IMR-90 (cell line): ENCODE results near the gene GRAMD1B. TPM values are rescaled to one million over a fixed set of nuclear protein-coding genes. Genes with fewer than 3 reads are reported as not detected.

Source experiments
- ATAC-seq: fragments of 200-7000 bp; cut with Tn5 transposase; 2 replicates; pipeline ENCODE4 v1.9.1; 2020; ENCODE audit warnings: low read depth, mild to moderate bottlenecking, moderate library complexity
- BruUV-seq: library from RNA; stranded (reverse); fragments of 400-500 nt; replicated peaks from 2 replicates; lab custom pipeline; 2021; lab: Mats Ljungman, UMichigan
- CTCF ChIA-PET: fragments of 300-600 bp; formaldehyde crosslinking; extraction: SDS; loops from one replicate; lab custom pipeline; 2021; ENCODE audit warnings: antibody characterized with exemption; lab: Yijun Ruan, JAX
- POLR2A ChIA-PET: fragments of 300-600 bp; sonication (Branson Sonifier 250); formaldehyde crosslinking; loops from one replicate; lab custom pipeline; 2022; ENCODE audit warnings: antibody characterized with exemption; ENCODE audit not compliant: unreplicated experiment; lab: Charles Lee
- DNase-seq: peaks from one replicate; pipeline ENCODE4 v3.0.0; 2013
- H2AFZ ChIP-seq: replicated peaks from 2 replicates; pipeline ENCODE3; 2013; ENCODE audit warnings: low read length, mild to moderate bottlenecking; ENCODE audit not compliant: poor library complexity
- H2AK5ac ChIP-seq: 2 replicates; pipeline ENCODE4 v1.6.1; 2013; ENCODE audit warnings: low read depth, low read length, inconsistent platforms
- H2AK9ac ChIP-seq: replicated peaks from 2 replicates; pipeline ENCODE3; 2013; ENCODE audit warnings: mild to moderate bottlenecking, low read depth, low read length, moderate library complexity; ENCODE audit not compliant: poor library complexity
- H2BK120ac ChIP-seq: 2 replicates; pipeline ENCODE4 v1.6.1; 2013; ENCODE audit warnings: low read depth, low read length, inconsistent platforms
- H2BK15ac ChIP-seq: 3 replicates; pipeline ENCODE4 v1.6.1; 2013; ENCODE audit warnings: low read depth, low read length, inconsistent platforms
- H2BK20ac ChIP-seq: 2 replicates; pipeline ENCODE4 v1.6.1; 2013; ENCODE audit warnings: low read depth, mild to moderate bottlenecking, inconsistent platforms, low read length, moderate library complexity
- H2BK5ac ChIP-seq: 2 replicates; pipeline ENCODE4 v1.6.1; 2013; ENCODE audit warnings: mild to moderate bottlenecking, low read depth, low read length, inconsistent platforms; ENCODE audit not compliant: poor library complexity, severe bottlenecking
- H3K14ac ChIP-seq: replicated peaks from 2 replicates; pipeline ENCODE4 v1.6.1; 2013; ENCODE audit warnings: low read depth, low read length, inconsistent platforms
- H3K18ac ChIP-seq: 2 replicates; pipeline ENCODE4 v1.6.1; 2013; ENCODE audit warnings: low read depth, low read length, control low read depth
- H3K23ac ChIP-seq: 2 replicates; pipeline ENCODE4 v1.6.1; 2013; ENCODE audit warnings: low read depth, low read length, inconsistent platforms
- H3K27ac ChIP-seq: 2 replicates; pipeline ENCODE4 v1.5.1; 2013; ENCODE audit warnings: mild to moderate bottlenecking, control low read depth, low read length; ENCODE audit not compliant: insufficient read depth
- H3K27me3 ChIP-seq: 2 replicates; pipeline ENCODE4 v1.6.1; 2013; ENCODE audit warnings: low read length; ENCODE audit not compliant: control insufficient read depth, insufficient read depth
- H3K36me3 ChIP-seq: 2 replicates; pipeline ENCODE4 v1.6.1; 2013; ENCODE audit warnings: low read length, mixed read lengths; ENCODE audit not compliant: control insufficient read depth, insufficient read depth
- H3K4ac ChIP-seq: 2 replicates; pipeline ENCODE4 v1.6.1; 2013; ENCODE audit warnings: low read depth, low read length, inconsistent platforms
- H3K4me1 ChIP-seq: 2 replicates; pipeline ENCODE4 v1.6.1; 2013; ENCODE audit warnings: low read length, mixed read lengths; ENCODE audit not compliant: control insufficient read depth, insufficient read depth
- H3K4me2 ChIP-seq: 2 replicates; pipeline ENCODE4 v1.6.1; 2013; ENCODE audit warnings: low read depth, mild to moderate bottlenecking, control low read depth, low read length, moderate library complexity
- H3K4me3 ChIP-seq: 2 replicates; pipeline ENCODE4 v1.5.1; 2013; ENCODE audit warnings: low read depth, mild to moderate bottlenecking, control low read depth, low read length, moderate library complexity; ENCODE audit not compliant: insufficient read depth
- H3K56ac ChIP-seq: 2 replicates; pipeline ENCODE4 v1.6.1; 2013; ENCODE audit warnings: low read length, inconsistent platforms; ENCODE audit not compliant: insufficient read depth; ENCODE audit errors: extremely low read depth
- H3K79me1 ChIP-seq, 2 experiments: 2 replicates each; pipeline ENCODE4 v1.6.1; 2013; ENCODE audit warnings: low read length in 2 of 2, inconsistent platforms in 1 of 2, low read depth in 1 of 2
- H3K9ac ChIP-seq: 2 replicates; pipeline ENCODE4 v1.6.1; 2013; ENCODE audit warnings: low read depth, low read length, control low read depth
- H3K9me1 ChIP-seq: 2 replicates; pipeline ENCODE4 v1.6.1; 2013; ENCODE audit warnings: low read length, inconsistent platforms; ENCODE audit not compliant: insufficient read depth
- H3K9me3 ChIP-seq: 2 replicates; pipeline ENCODE4 v1.6.1; 2013; ENCODE audit warnings: low read length; ENCODE audit not compliant: control insufficient read depth, insufficient read depth
- H4K20me1 ChIP-seq: 2 replicates; pipeline ENCODE4 v1.6.1; 2013; ENCODE audit warnings: low read length, inconsistent platforms; ENCODE audit not compliant: insufficient read depth
- H4K5ac ChIP-seq: 2 replicates; pipeline ENCODE4 v1.6.1; 2013; ENCODE audit warnings: mild to moderate bottlenecking, low read depth, low read length, control low read depth
- H4K8ac ChIP-seq, 2 experiments: 2 replicates each; pipeline ENCODE4 v1.6.1; 2013; ENCODE audit warnings: low read depth in 2 of 2, low read length in 2 of 2, control low read depth in 1 of 2, inconsistent platforms in 1 of 2
- H4K91ac ChIP-seq: 2 replicates; pipeline ENCODE4 v1.6.1; 2013; ENCODE audit warnings: low read depth, low read length, inconsistent platforms; ENCODE audit not compliant: insufficient read depth
- BHLHE40 ChIP-seq: fragments of 150-350 bp; IDR thresholded peaks from 2 replicates; pipeline ENCODE4 v1.6.1; 2016; ENCODE audit warnings: mild to moderate bottlenecking, low read depth, low read length
- CEBPB ChIP-seq: IDR thresholded peaks from 2 replicates; pipeline ENCODE4 v1.6.1; 2012; ENCODE audit warnings: low read depth, low read length, improper control_type of control experiment
- CHD1 ChIP-seq: IDR thresholded peaks from 2 replicates; pipeline ENCODE4 v1.6.1; 2012; ENCODE audit warnings: low read depth, low read length, improper control_type of control experiment
- FOS ChIP-seq: fragments of 150-350 bp; IDR thresholded peaks from 2 replicates; pipeline ENCODE4 v1.6.1; 2016; ENCODE audit warnings: low read depth, low read length
- MAFK ChIP-seq: IDR thresholded peaks from 2 replicates; pipeline ENCODE4 v1.6.1; 2012; ENCODE audit warnings: low read depth, low read length, improper control_type of control experiment
- MAZ ChIP-seq: IDR thresholded peaks from 2 replicates; pipeline ENCODE4 v1.6.1; 2012; ENCODE audit warnings: low read depth, mild to moderate bottlenecking, low read length, improper control_type of control experiment, moderate library complexity, borderline replicate concordance
- MXI1 ChIP-seq: IDR thresholded peaks from 2 replicates; pipeline ENCODE4 v1.6.1; 2012; ENCODE audit warnings: low read depth, mild to moderate bottlenecking, low read length, moderate library complexity, borderline replicate concordance
- NFE2L2 ChIP-seq: fragments of 150-350 bp; IDR thresholded peaks from 2 replicates; pipeline ENCODE4 v1.6.1; 2016; ENCODE audit warnings: low read depth, mild to moderate bottlenecking, low read length
- POLR2A ChIP-seq: IDR thresholded peaks from 2 replicates; pipeline ENCODE4 v1.6.1; 2012; ENCODE audit warnings: mild to moderate bottlenecking, low read depth, low read length
- RAD21 ChIP-seq: IDR thresholded peaks from 2 replicates; pipeline ENCODE4 v1.6.1; 2012; ENCODE audit warnings: low read length, improper control_type of control experiment
- RCOR1 ChIP-seq: IDR thresholded peaks from 2 replicates; pipeline ENCODE4 v1.6.1; 2012; ENCODE audit warnings: mild to moderate bottlenecking, low read length, improper control_type of control experiment; ENCODE audit not compliant: insufficient replicate concordance
- RFX5 ChIP-seq: IDR thresholded peaks from 2 replicates; pipeline ENCODE4 v1.8.0; 2012; ENCODE audit warnings: low read depth, mild to moderate bottlenecking, low read length, moderate library complexity
- SMC3 ChIP-seq: fragments of 150-350 bp; IDR thresholded peaks from 2 replicates; pipeline ENCODE4 v1.6.1; 2016; ENCODE audit warnings: low read depth, mild to moderate bottlenecking, antibody characterized with exemption, low read length, moderate library complexity
- WGBS, 2 experiments: methylation state at CpG; one replicate each; pipeline versions ENCODE4 v1.1.5 to v1.1.7; 2013; ENCODE audit warnings: missing lambda C conversion rate in 2 of 2; ENCODE audit not compliant: insufficient read length in 1 of 2; ENCODE audit errors: extremely low coverage in 2 of 2; 5-methylcytosine and 5-hydroxymethylcytosine counted together
- dilution Hi-C: fragments of 300-500 bp; cut with HindIII; formaldehyde crosslinking; loops from one replicate; pipeline ENCODE4 v1.14.3; 2018; ENCODE audit warnings: low sequenced_read_pairs; ENCODE audit not compliant: unreplicated experiment
- in situ Hi-C: fragments of 300-500 bp; cut with MboI; formaldehyde crosslinking; loops from 3 replicates; pipeline ENCODE4 v1.14.3; 2019; ENCODE audit warnings: low sequenced_read_pairs, inconsistent platforms, mixed read lengths
- intact Hi-C: fragments of 100-400 bp; cut with micrococcal nuclease; formaldehyde crosslinking; loops from 2 replicates; pipeline ENCODE4 v1.10.0; 2022
- polyA plus RNA-seq, 3 experiments: library from polyadenylated mRNA; depleted of rRNA; stranded (reverse); fragments of >200 nt; gene quantifications; 2 replicates each; pipeline ENCODE4 v1.2.3, GENCODE V29; 2012; ENCODE audit warnings: low replicate concordance in 1 of 3
- total RNA-seq: library from RNA; depleted of rRNA; stranded (reverse); fragments of >200 nt; gene quantifications from 2 replicates; pipeline ENCODE4 v1.2.3, GENCODE V29; 2012
- TF ChIP-seq, protein P1 (sequence below): fragments of 150-350 bp; IDR thresholded peaks from 2 replicates; pipeline ENCODE4 v1.6.1; 2017; ENCODE audit warnings: mild to moderate bottlenecking, antibody characterized with exemption, low read length, low read depth
- TF ChIP-seq, protein P2 (sequence below): fragments of 150-350 bp; IDR thresholded peaks from 2 replicates; pipeline ENCODE4 v1.6.1; 2016; ENCODE audit warnings: low read depth, mild to moderate bottlenecking, low read length, moderate library complexity, borderline replicate concordance
- TF ChIP-seq, protein P3 (sequence below): conservative IDR thresholded peaks from 2 replicates; pipeline ENCODE4 v1.5.1; 2012; ENCODE audit warnings: mild to moderate bottlenecking, low read depth, low read length, improper control_type of control experiment

GRAMD1B gene
- total and polyA plus RNA-seq, 2 of the 4 experiments (the other 2 are of a cell fraction), result 7.1 to 7.2 TPM

DNA sequence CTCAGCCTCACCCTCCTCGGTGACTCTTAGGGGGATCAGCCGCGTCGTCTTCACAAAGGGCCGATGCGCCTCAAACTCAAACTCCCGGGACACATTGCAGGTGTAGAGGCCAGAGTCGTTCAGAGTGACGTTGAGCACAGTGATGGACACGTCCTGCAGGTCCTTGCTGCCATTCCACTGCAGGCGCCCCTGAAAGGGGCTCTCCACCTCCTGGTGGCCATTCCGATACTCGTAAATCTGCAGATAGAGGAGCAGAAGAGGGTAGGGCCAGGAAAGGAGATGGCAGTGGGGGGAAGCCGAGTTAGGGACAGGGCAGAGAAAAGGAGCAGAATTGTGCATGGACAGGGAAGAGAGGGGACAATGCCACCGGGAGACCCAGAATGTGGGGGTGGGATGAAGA lies 212.4 kb downstream of the GRAMD1B start:
- no TSS peak for BruUV-seq
- H3K14ac ChIP-seq, result no peak overlapping the region
- no peaks in the 10 kb centered on the region for H3K4me1 ChIP-seq
- H3K9me1 ChIP-seq, result no peaks in the 10 kb centered on the region
- peaks cover 44% of the 10 kb centered on the region for H3K27me3 ChIP-seq
- ChIA-PET CTCF (interaction anchor here (1.0 to 1.4 kb wide), 2 partner anchors 9 to 65 kb away, joined by 3 to 4 read pairs; no protein-coding TSS in a partner anchor), POLR2A (no interaction called here)
- 57% methylated on average over 6 of the region's 15 CpGs; no CpG with 5 or more reads in 1 of the 2 experiments for WGBS, 2 experiments
- in situ Hi-C loops (no loop called here), intact Hi-C loops (loop anchor here (10.0 kb wide), 1 partner anchor 422 kb away; no protein-coding TSS in a partner anchor), dilution Hi-C loops (no loop called here)
- no peak overlapping the region for H2BK120ac ChIP-seq
- H3K23ac ChIP-seq, result no peak overlapping the region
- no peak overlapping the region for H3K9ac ChIP-seq
- H3K36me3 ChIP-seq, result no peaks in the 10 kb centered on the region
- H2BK20ac ChIP-seq, result no peak overlapping the region
- no peaks in the 10 kb centered on the region for H3K9me3 ChIP-seq
- no peak overlapping the region for H3K4me2 ChIP-seq
- no peak overlapping the region for H3K27ac ChIP-seq
- H3K4ac ChIP-seq, result no peak overlapping the region
- H2BK15ac ChIP-seq, result no peak overlapping the region
- no peak overlapping the region for H3K4me3 ChIP-seq
- no peak overlapping the region for H2AK9ac ChIP-seq
- no peak overlapping the region for H4K5ac ChIP-seq
- H2AFZ ChIP-seq, result no peak overlapping the region
- TF ChIP-seq RAD21 (no peak), CEBPB (no peak), CHD1 (no peak), SMC3 (no peak), MAFK (no peak), POLR2A (no peak), BHLHE40 (no peak), NFE2L2 (no peak), RCOR1 (no peak), MXI1 (no peak), RFX5 (no peak), FOS (no peak), MAZ (no peak)
- TF ChIP-seq, protein P1, sequence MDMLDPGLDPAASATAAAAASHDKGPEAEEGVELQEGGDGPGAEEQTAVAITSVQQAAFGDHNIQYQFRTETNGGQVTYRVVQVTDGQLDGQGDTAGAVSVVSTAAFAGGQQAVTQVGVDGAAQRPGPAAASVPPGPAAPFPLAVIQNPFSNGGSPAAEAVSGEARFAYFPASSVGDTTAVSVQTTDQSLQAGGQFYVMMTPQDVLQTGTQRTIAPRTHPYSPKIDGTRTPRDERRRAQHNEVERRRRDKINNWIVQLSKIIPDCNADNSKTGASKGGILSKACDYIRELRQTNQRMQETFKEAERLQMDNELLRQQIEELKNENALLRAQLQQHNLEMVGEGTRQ, result no peak
- TF ChIP-seq, protein P2, sequence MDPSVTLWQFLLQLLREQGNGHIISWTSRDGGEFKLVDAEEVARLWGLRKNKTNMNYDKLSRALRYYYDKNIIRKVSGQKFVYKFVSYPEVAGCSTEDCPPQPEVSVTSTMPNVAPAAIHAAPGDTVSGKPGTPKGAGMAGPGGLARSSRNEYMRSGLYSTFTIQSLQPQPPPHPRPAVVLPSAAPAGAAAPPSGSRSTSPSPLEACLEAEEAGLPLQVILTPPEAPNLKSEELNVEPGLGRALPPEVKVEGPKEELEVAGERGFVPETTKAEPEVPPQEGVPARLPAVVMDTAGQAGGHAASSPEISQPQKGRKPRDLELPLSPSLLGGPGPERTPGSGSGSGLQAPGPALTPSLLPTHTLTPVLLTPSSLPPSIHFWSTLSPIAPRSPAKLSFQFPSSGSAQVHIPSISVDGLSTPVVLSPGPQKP, result no peak
- TF ChIP-seq, protein P3, sequence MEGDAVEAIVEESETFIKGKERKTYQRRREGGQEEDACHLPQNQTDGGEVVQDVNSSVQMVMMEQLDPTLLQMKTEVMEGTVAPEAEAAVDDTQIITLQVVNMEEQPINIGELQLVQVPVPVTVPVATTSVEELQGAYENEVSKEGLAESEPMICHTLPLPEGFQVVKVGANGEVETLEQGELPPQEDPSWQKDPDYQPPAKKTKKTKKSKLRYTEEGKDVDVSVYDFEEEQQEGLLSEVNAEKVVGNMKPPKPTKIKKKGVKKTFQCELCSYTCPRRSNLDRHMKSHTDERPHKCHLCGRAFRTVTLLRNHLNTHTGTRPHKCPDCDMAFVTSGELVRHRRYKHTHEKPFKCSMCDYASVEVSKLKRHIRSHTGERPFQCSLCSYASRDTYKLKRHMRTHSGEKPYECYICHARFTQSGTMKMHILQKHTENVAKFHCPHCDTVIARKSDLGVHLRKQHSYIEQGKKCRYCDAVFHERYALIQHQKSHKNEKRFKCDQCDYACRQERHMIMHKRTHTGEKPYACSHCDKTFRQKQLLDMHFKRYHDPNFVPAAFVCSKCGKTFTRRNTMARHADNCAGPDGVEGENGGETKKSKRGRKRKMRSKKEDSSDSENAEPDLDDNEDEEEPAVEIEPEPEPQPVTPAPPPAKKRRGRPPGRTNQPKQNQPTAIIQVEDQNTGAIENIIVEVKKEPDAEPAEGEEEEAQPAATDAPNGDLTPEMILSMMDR, result no peak
- no peak overlapping the region for H2BK5ac ChIP-seq
- H3K18ac ChIP-seq, result no peak overlapping the region
- H2AK5ac ChIP-seq, result no peak overlapping the region
- no peak overlapping the region for H4K91ac ChIP-seq
- DNase-seq (no peak), ATAC-seq (no peak)
- H4K8ac ChIP-seq, result no peak overlapping the region
- no peaks in the 10 kb centered on the region for H3K79me1 ChIP-seq
- no peaks in the 10 kb centered on the region for H4K20me1 ChIP-seq
- no peak overlapping the region for H3K56ac ChIP-seq
